GM10248 (cell line): ENCODE measurements around the gene STXBP2.
A peak's percentile ranks its signal among the peaks of the same experiment; 100 is the strongest.

Source experiments
- CTCF ChIA-PET: fragments of 300-600 bp; sonication (Branson Sonifier 250); formaldehyde crosslinking; extraction: SDS; loops from one replicate; lab custom pipeline; 2021; ENCODE audit warnings: antibody characterized with exemption; lab: Yijun Ruan, JAX
- POLR2A ChIA-PET: fragments of 350-650 bp; sonication (Branson Sonifier 250); formaldehyde crosslinking; extraction: SDS; loops from one replicate; lab custom pipeline; 2020; ENCODE audit warnings: antibody characterized with exemption; lab: Yijun Ruan, JAX
- DNase-seq: peaks from one replicate; pipeline ENCODE4 v3.0.0; 2012; ENCODE audit errors: extremely low spot score
- TF ChIP-seq, protein P1 (sequence below): IDR thresholded peaks from 2 replicates; pipeline ENCODE4 v1.5.1; 2012; ENCODE audit warnings: mild to moderate bottlenecking, low read depth; ENCODE audit errors: extremely low read depth, missing control alignments, control extremely low read depth

STXBP2 gene

DNA sequence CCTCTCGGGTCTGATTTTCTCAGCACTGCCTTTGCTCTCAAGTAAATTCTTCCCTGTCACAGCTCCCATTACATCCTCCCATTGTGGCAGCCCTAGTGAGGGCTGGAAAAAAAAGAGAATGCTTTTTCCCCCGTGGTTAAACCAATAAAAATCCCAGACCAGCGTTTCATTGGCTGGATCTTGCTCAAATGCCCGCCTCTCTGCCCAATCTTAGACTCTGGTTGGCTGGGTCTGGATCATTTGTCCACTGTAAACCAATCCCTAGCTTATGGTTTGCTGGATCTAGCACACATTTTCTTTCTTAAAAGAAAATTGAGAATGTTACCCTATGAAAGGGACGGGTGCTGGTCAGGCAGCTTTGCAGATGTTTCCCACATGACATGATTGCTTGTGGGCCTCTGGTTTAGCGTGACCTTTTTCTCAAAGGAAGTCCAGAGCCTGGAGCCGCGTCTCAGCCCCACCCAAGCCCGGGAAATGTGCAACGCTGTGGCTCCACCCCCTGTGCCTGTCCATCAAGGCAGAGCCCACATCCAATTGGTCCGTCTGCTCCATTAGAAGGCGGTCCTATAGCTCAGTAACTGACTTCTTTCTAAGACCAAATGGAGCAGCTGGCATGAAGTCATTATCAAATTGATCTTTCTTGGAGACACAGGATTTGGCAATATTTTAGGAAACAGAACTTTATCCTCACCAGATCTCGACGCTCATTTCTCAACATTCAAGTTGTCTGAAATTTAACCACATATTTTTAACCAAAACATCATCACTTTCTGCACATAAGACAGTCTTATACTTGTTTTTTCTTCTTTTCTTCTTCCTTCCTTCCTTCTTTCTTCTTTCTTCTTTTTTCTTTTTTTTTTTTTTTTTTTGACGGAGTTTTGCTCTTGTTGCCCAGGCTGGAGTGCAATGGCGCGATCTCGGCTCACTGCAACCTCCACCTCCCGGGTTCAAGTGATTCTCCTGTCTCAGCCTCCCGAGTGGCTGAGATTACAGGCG, 37.4 kb downstream of the STXBP2 start:
- TF ChIP-seq, protein P1, sequence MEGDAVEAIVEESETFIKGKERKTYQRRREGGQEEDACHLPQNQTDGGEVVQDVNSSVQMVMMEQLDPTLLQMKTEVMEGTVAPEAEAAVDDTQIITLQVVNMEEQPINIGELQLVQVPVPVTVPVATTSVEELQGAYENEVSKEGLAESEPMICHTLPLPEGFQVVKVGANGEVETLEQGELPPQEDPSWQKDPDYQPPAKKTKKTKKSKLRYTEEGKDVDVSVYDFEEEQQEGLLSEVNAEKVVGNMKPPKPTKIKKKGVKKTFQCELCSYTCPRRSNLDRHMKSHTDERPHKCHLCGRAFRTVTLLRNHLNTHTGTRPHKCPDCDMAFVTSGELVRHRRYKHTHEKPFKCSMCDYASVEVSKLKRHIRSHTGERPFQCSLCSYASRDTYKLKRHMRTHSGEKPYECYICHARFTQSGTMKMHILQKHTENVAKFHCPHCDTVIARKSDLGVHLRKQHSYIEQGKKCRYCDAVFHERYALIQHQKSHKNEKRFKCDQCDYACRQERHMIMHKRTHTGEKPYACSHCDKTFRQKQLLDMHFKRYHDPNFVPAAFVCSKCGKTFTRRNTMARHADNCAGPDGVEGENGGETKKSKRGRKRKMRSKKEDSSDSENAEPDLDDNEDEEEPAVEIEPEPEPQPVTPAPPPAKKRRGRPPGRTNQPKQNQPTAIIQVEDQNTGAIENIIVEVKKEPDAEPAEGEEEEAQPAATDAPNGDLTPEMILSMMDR: no peak
- no peak for DNase-seq
- ChIA-PET POLR2A (no interaction called here), CTCF (interaction anchor here (0.9 to 1.3 kb wide), 2 partner anchors 10 to 23 kb away, joined by 3 read pairs; no protein-coding TSS in a partner anchor)

GRCh38 chr19:7676376-7676775, 39.5 kb downstream of the STXBP2 start:
- ChIA-PET CTCF (interaction anchor here (1.5 to 2.3 kb wide), 2 partner anchors 24 to 124 kb away, joined by 4 to 9 read pairs; no protein-coding TSS in a partner anchor), POLR2A (no interaction called here)
- DNase-seq: no peak
- TF ChIP-seq, protein P1: no peak

- CTCF ChIA-PET: interaction anchor here (0.6 to 2.4 kb wide), 5 partner anchors 24 to 310 kb away, joined by 3 to 10 read pairs (median 4); no protein-coding TSS in a partner anchor
- TF ChIP-seq, protein P1: no peak
- POLR2A ChIA-PET: interaction anchor here (0.6 kb wide), 1 partner anchor 26 kb away, joined by 5 read pairs; no protein-coding TSS in a partner anchor
- no peak for DNase-seq
Measured at GRCh38 chr19:7676854-7677253, 39.9 kb downstream of the STXBP2 start, which contains the start of gene MCEMP1. Gene MCEMP1, plus strand, starts transcription at chr19:7677090. Its CDS starts 31 bp downstream, at chr19:7677121.

- DNase-seq: no peak
- ChIA-PET CTCF (interaction anchor here (0.6 to 2.4 kb wide), 14 partner anchors 10 to 576 kb away, joined by 3 to 10 read pairs (median 4); partner anchors contain the start of genes PET100 and XAB2), POLR2A (interaction anchor here (0.5 to 0.7 kb wide), 2 partner anchors 8 to 540 kb away, joined by 3 to 4 read pairs; no protein-coding TSS in a partner anchor)
Measured at GRCh38 chr19:7677669-7678311, 40.9 kb downstream of the STXBP2 start.

DNA sequence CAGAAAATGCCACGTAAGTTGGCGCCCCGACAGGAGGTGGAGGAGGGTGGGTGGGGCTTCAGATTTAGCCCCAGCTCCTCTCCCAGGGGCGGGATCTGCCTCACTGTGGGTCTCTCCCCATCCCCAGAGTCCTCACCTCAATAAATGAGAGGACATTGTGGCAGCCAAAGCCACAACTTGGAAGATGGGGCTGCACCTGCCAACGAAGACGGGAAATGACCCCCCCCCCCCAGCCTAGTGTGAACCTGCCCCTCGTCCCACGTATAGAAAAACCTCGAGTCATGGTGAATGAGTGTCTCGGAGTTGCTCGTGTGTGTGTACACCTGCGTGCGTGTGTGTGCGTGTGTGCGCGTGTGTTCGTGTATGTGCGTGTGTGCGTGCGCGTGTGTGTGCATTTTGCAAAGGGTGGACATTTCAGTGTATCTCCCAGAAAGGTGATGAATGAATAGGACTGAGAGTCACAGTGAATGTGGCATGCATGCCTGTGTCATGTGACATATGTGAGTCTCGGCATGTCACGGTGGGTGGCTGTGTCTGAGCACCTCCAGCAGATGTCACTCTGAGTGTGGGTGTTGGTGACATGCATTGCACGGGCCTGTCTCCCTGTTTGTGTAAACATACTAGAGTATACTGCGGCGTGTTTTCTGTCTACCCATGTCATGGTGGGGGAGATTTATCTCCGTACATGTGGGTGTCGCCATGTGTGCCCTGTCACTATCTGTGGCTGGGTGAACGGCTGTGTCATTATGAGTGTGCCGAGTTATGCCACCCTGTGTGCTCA, 42.3 kb downstream of the STXBP2 start:
- DNase-seq: peak; percentile 79
- CTCF ChIA-PET: interaction anchor here (0.7 to 2.4 kb wide), 9 partner anchors 11 to 312 kb away, joined by 3 to 10 read pairs (median 4); no protein-coding TSS in a partner anchor
- POLR2A ChIA-PET: interaction anchor here (0.6 kb wide), 1 partner anchor 284 kb away, joined by 8 read pairs; no protein-coding TSS in a partner anchor

More at GRCh38 chr19:7677669-7678311, 40.9 kb downstream of the STXBP2 start:
- TF ChIP-seq, protein P1: peak; percentile 6

More for the DNA sequence above, 42.3 kb downstream of the STXBP2 start:
- TF ChIP-seq, protein P1: peak; percentile 75
